KMS-11 (cell line): ENCODE data around the gene OTOF.

Experiments
- H2AFZ ChIP-seq: fragments of 200-600 bp; sonication (generic); 2 replicates; pipeline ENCODE4 v1.6.1; 2016; ENCODE audit warnings: antibody characterized with exemption, mixed run types, low read depth
- H3K27ac ChIP-seq: fragments of 200-600 bp; sonication (generic); 2 replicates; pipeline ENCODE4 v1.6.1; 2016; ENCODE audit warnings: mild to moderate bottlenecking, mixed run types
- H3K27me3 ChIP-seq: fragments of 200-600 bp; sonication (generic); 2 replicates; pipeline ENCODE4 v1.6.1; 2017; ENCODE audit warnings: mild to moderate bottlenecking, low read depth, mixed run types, moderate library complexity; ENCODE audit not compliant: insufficient read depth
- H3K36me3 ChIP-seq: fragments of 200-600 bp; sonication (generic); 2 replicates; pipeline ENCODE4 v1.6.1; 2017; ENCODE audit warnings: mild to moderate bottlenecking, mixed run types; ENCODE audit not compliant: insufficient read depth
- H3K4me1 ChIP-seq: fragments of 200-600 bp; sonication (generic); 2 replicates; pipeline ENCODE4 v1.6.1; 2016; ENCODE audit warnings: mild to moderate bottlenecking, low read depth, mixed run types; ENCODE audit not compliant: poor library complexity, severe bottlenecking
- H3K4me2 ChIP-seq: fragments of 200-600 bp; sonication (generic); 2 replicates; pipeline ENCODE4 v1.7.0; 2016; ENCODE audit warnings: mild to moderate bottlenecking, mixed run types
- H3K4me3 ChIP-seq: fragments of 200-600 bp; sonication (generic); IDR thresholded peaks from 2 replicates; pipeline ENCODE4 v1.6.1; 2017; ENCODE audit warnings: low read depth, low read length, mixed read lengths; ENCODE audit not compliant: insufficient read depth
- H3K79me2 ChIP-seq: fragments of 200-600 bp; sonication (generic); 2 replicates; pipeline ENCODE4 v1.6.1; 2016; ENCODE audit warnings: low read depth, mixed run types; ENCODE audit not compliant: insufficient read depth
- H3K9ac ChIP-seq: fragments of 200-600 bp; sonication (generic); 2 replicates; pipeline ENCODE4 v1.6.1; 2016; ENCODE audit warnings: mild to moderate bottlenecking, mixed run types
- H4K20me1 ChIP-seq: fragments of 200-600 bp; sonication (generic); 2 replicates; pipeline ENCODE4 v1.6.1; 2016; ENCODE audit warnings: mild to moderate bottlenecking, mixed run types; ENCODE audit not compliant: insufficient read depth
- TF ChIP-seq, protein P1 (sequence below): fragments of 200-600 bp; sonication (generic); conservative IDR thresholded peaks from 2 replicates; pipeline ENCODE4 v1.6.1; 2017; ENCODE audit warnings: low read depth, mild to moderate bottlenecking, antibody characterized with exemption, low read length, moderate library complexity, mixed read lengths

Gene OTOF

DNA sequence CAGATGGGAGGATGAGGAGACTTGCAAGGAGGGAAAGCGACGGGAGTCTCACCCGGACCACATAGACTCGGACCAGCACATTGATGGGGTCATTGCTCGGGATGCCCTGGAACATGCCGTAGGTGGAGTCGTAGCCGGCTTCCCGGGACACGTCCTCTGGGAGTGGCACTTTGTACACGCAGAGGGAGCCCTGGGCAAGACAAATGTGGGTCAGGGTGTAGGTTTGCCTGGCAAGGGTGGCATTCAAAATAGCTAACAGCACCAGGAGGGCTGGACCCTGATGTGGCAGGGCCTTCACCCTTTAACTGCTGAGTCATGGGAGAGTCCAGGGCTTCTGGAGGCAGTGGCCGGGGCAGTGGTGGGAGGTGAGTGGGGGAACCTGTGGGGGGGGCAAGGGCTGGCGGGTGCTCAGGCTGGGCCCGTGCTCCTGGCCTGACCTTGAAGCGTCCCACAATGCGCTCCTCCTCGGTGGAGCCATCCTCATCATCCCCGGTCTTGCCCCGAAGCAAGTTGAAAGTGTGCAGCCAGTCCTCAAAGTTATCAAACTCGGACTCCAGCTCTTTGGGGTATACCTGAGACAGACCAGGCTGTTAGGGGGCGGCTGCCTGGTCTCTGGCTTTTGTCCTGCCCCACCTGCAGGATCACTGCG, 11.1 kb downstream of the OTOF start:
- TF ChIP-seq, protein P1, sequence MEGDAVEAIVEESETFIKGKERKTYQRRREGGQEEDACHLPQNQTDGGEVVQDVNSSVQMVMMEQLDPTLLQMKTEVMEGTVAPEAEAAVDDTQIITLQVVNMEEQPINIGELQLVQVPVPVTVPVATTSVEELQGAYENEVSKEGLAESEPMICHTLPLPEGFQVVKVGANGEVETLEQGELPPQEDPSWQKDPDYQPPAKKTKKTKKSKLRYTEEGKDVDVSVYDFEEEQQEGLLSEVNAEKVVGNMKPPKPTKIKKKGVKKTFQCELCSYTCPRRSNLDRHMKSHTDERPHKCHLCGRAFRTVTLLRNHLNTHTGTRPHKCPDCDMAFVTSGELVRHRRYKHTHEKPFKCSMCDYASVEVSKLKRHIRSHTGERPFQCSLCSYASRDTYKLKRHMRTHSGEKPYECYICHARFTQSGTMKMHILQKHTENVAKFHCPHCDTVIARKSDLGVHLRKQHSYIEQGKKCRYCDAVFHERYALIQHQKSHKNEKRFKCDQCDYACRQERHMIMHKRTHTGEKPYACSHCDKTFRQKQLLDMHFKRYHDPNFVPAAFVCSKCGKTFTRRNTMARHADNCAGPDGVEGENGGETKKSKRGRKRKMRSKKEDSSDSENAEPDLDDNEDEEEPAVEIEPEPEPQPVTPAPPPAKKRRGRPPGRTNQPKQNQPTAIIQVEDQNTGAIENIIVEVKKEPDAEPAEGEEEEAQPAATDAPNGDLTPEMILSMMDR, result no peak
- no peaks in the 10 kb centered on the region for H4K20me1 ChIP-seq

DNA sequence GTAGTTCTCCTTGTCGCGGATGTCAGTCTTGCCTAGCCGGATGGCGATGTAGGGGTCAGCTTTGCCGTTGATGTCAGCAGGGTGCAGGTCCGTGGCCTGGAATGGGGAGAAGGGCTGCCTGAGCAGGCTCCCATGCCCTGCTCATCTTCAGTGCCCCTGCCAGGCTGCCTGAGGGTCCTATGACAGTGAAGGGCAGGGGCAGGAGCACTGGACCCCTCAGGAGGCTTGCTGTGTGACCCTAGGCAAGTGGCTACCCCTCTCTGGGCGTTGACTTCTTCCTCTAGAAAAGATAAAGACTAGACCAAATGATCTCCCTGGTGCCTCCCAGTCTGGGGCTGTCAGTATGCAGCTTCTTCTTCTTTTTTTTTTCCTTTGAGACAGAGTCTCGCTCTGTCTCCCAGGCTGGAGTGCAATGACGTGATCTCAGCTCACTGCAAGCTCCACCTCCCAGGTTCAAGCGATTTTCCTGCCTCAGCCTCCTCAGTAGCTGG, 11.9 kb downstream of the OTOF start:
- Histone ChIP-seq H3K27me3 (no peaks in the 10 kb centered on the region), H3K36me3 (no peaks in the 10 kb centered on the region), H2AFZ (no peak overlapping the region), H3K4me1 (no peaks in the 10 kb centered on the region), H4K20me1 (no peaks in the 10 kb centered on the region), H3K27ac (no peak overlapping the region), H3K9ac (no peak overlapping the region), H3K79me2 (no peaks in the 10 kb centered on the region), H3K4me3 (no peak overlapping the region), H3K4me2 (no peak overlapping the region)
- TF ChIP-seq, protein P1, result no peak

More for the DNA sequence above, 11.1 kb downstream of the OTOF start:
- Histone ChIP-seq H3K36me3 (no peaks in the 10 kb centered on the region), H3K4me1 (no peaks in the 10 kb centered on the region), H3K9ac (no peak overlapping the region), H3K4me3 (no peak overlapping the region), H2AFZ (no peak overlapping the region), H3K27ac (no peak overlapping the region), H3K4me2 (no peak overlapping the region), H3K79me2 (no peaks in the 10 kb centered on the region), H3K27me3 (no peaks in the 10 kb centered on the region)

DNA sequence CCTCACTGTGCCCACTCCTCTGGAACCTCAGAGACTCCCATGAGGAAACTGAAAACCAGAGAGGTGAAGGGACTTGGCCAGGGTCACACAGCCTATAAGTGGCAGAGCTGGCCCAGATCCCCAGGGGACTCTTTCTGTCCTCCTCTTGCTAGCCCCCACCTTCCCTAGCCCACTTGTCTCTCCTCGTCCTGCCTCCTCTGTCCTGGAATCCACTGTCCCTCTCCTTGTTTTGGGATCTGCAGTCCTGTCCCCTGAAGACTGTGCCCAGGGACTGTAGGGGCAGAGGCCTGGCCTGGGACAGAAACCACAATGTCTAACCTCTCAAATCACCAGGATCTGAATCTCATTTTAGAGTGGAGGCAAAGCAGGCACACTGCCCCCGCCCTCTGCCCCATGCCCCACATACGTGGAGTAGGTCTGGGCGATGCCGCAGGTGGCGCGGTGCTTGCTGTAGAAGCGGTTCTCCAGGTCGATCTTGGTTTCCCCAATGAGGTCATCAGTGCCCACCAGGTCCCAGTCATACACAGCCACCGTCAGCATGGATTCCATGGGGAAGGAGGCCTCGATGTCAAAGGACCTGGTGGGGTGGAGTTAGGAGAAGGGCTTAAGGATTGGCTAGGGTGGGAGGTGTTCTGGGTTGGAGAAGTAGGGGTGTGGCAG, 12.5 kb downstream of the OTOF start:
- Histone ChIP-seq H3K27ac (no peak overlapping the region), H4K20me1 (no peaks in the 10 kb centered on the region), H3K4me2 (no peak overlapping the region), H3K79me2 (no peaks in the 10 kb centered on the region), H3K9ac (no peak overlapping the region), H2AFZ (no peak overlapping the region), H3K4me1 (no peaks in the 10 kb centered on the region), H3K27me3 (no peaks in the 10 kb centered on the region), H3K36me3 (no peaks in the 10 kb centered on the region), H3K4me3 (no peak overlapping the region)
- TF ChIP-seq, protein P1, result no peak

DNA sequence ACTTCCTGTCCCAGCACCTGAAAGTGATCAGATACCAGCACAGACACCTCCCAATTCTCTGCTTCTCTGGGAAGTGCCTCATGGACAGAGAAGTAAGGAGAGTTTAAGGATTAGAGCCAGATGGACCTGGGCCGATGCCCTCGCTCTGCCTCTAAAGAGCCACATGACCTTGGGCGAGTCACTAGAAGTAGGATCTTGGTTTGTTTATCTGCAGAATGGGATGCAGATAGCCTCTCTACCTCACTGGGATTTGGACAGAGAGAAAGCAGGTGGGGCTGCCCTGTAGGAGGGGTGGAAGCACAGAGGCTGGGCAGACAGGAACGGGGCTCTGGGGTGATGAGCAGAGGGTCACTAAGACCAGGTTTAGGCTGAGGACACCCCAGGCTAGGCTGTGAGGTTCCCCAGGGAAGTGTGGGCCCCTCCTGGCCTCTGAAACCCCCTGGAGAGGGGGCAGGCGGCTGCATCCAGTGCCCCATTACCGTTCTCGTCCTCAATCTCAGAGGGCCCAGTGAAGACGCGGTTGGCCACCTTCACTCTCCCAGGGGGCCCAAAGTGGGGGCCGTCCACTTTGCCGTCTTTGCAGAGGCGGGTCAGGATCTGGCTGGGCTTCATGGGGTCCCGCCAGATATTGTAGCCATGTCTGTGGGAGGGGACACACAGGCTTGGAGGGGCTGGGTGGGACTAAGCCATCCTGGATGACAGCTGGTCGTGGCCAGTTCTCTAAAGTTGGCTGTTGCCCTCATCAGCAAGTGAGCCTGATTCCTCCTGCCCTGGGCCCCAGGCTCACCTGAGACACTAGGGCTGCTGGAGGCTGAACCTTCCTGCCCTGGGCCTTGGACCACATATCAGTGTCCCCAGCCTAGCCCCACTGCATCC, 13.3 kb downstream of the OTOF start:
- no peaks in the 10 kb centered on the region for H3K27me3 ChIP-seq
- TF ChIP-seq, protein P1, result no peak
- H3K4me3 ChIP-seq, result no peak overlapping the region
- H3K79me2 ChIP-seq, result no peaks in the 10 kb centered on the region
- H3K9ac ChIP-seq, result no peak overlapping the region
- no peaks in the 10 kb centered on the region for H4K20me1 ChIP-seq
- no peak overlapping the region for H3K27ac ChIP-seq
- H3K4me1 ChIP-seq, result no peaks in the 10 kb centered on the region
- H3K36me3 ChIP-seq, result no peaks in the 10 kb centered on the region
- no peak overlapping the region for H3K4me2 ChIP-seq
- no peak overlapping the region for H2AFZ ChIP-seq
